Renal cortex interstitium (tissue), 11 donors: ENCODE data around the gene KLHL30. TPM values are rescaled to one million over a fixed set of nuclear protein-coding genes. Genes with fewer than 3 reads are reported as not detected.
"Not testable (repeated sequence)": the region's sequence is repeated elsewhere in the genome, so short reads cannot be mapped to it uniquely, and the experiment has no call there.

Experiments used
- DNase-seq, 11 donors: peaks; one replicate each; pipeline ENCODE4 v3.0.0-alpha.2; 2013; ENCODE audit warnings: low read depth in 9 of 11, low spot score in 4 of 11; ENCODE audit errors: extremely low read depth in 1 of 11
- polyA plus RNA-seq, 3 donors: library from polyadenylated mRNA; unstranded; fragments of 120-200 nt; gene quantifications; one replicate each; pipeline ENCODE4 v1.2.1, GENCODE V29; 2013; ENCODE audit not compliant: insufficient read length in 3 of 3

The KLHL30 gene
- polyA plus RNA-seq, 3 donors: 0.34 to 0.94 (median 0.45) TPM

- not testable (repeated sequence) for DNase-seq
Measured at GRCh38 chr2:238115709-238116108, 22.8 kb upstream of the KLHL30 start.

GRCh38 chr2:238116298-238117198 lies 21.9 kb upstream of the KLHL30 start:
- DNase-seq: no peak

GRCh38 chr2:238117199-238118154 lies 21.0 kb upstream of the KLHL30 start:
- DNase-seq: no peak

GRCh38 chr2:238119756-238120462 lies 18.6 kb upstream of the KLHL30 start:
- no peak for DNase-seq

GRCh38 chr2:238120463-238121298 lies 17.8 kb upstream of the KLHL30 start:
- peak in 7 of 11 donors; percentile 51 to 72 (median 63) for DNase-seq

GRCh38 chr2:238121511-238122286 lies 16.8 kb upstream of the KLHL30 start:
- no peak for DNase-seq

- no peak for DNase-seq
Measured at GRCh38 chr2:238122287-238123217, 15.9 kb upstream of the KLHL30 start.

GRCh38 chr2:238123218-238123971 lies 15.1 kb upstream of the KLHL30 start:
- DNase-seq: no peak

GRCh38 chr2:238123991-238124470 lies 14.4 kb upstream of the KLHL30 start:
- no peak for DNase-seq

GRCh38 chr2:238124488-238125126 lies 13.9 kb upstream of the KLHL30 start:
- no peak for DNase-seq

GRCh38 chr2:238125127-238125885 lies 13.2 kb upstream of the KLHL30 start:
- DNase-seq: no peak

GRCh38 chr2:238126338-238126737 lies 12.1 kb upstream of the KLHL30 start:
- DNase-seq: no peak

- DNase-seq: no peak
Measured at GRCh38 chr2:238126775-238127164, 11.7 kb upstream of the KLHL30 start.
